Peyer's patch (tissue), 4 donors: ENCODE measurements around the gene C1GALT1.

ENCODE experiments used
- CTCF ChIP-seq, 6 experiments: fragments of 450-650 bp in 4 of 6; fragments of 200-600 bp in 2 of 6; sonication (generic) in 1 of 6; IDR thresholded peaks; one replicate each; pipeline ENCODE4 v1.5.1; 2017 to 2019; ENCODE audit warnings: antibody characterized with exemption in 6 of 6, mild to moderate bottlenecking in 3 of 6, moderate library complexity in 1 of 6
- POLR2A ChIP-seq, 2 donors: fragments of 450-650 bp; IDR thresholded peaks; one replicate each; pipeline ENCODE4 v1.5.1; 2017; ENCODE audit warnings: antibody characterized with exemption in 2 of 2, mild to moderate bottlenecking in 2 of 2, moderate library complexity in 2 of 2

DNA sequence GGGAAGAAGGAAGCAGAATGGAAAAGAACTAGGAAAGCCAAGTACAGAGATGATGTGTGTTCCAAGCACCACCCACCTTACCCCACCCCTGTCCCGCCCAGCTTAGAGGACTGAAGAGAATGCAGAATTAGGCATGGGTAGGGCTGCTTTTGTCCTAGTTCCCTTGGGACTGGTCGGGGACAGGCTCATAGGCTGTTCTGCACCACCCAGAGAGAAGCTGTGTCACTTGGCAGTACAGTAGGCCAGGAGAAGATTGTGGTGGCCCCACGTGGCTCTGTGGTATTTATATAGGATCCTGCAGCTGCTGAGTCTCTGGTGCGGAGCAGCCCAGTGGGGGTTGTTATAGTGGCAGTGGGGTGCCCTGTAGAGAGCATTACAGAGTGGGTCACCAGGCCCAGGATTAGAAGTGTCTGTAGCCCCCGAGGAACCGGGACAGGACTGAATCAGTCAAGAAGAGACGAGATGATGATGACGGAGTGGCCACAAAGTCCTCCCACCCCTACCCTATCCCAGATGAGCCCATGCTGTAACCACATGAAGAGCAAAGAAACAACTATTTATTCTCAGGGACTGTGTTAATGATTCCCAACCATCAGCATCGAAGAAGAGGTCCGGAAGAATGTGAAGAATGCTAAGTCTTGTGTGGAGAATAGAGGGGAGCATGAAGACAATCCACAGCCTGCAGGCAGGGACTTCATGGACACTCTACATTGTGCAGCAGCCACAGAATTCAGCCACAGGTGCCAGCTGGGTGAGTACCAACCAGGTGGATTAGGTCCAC lies 88.9 kb downstream of the C1GALT1 start:
- TF ChIP-seq POLR2A (IDR thresholded peaks at IDR 0.05) (no peak), CTCF (IDR thresholded peaks at IDR 0.05) (no peak)
